Astrocyte (in vitro differentiated cells and primary cell): ENCODE data around the gene MGP. TPM values are rescaled to one million over a fixed set of nuclear protein-coding genes. Genes with fewer than 3 reads are reported as not detected.

Experiments
- DNase-seq: peaks from one replicate; pipeline ENCODE4 v3.0.0-alpha.2; 2010; ENCODE audit warnings: low read depth
- FAIRE-seq: peaks from 2 replicates; lab custom pipeline; 2011; peaks lifted over from hg19 to GRCh38; lab: Jason Lieb, UNC
- H2AFZ ChIP-seq: 2 replicates; pipeline ENCODE4 v1.6.0; 2012; ENCODE audit warnings: low read depth, low read length, inconsistent platforms
- H3K27ac ChIP-seq: 2 replicates; pipeline ENCODE4 v1.5.1; 2011; ENCODE audit warnings: low read depth, low read length, inconsistent platforms
- H3K27me3 ChIP-seq: 2 replicates; pipeline ENCODE4 v1.6.0; 2011; ENCODE audit warnings: low read length, inconsistent platforms; ENCODE audit not compliant: insufficient read depth
- H3K36me3 ChIP-seq: 2 replicates; pipeline ENCODE4 v1.5.1; 2011; ENCODE audit warnings: low read length, inconsistent platforms; ENCODE audit not compliant: insufficient read depth
- H3K4me1 ChIP-seq: 2 replicates; pipeline ENCODE4 v1.5.1; 2011; ENCODE audit warnings: low read length, inconsistent platforms; ENCODE audit not compliant: insufficient read depth
- H3K4me2 ChIP-seq: 2 replicates; pipeline ENCODE4 v1.6.0; 2012; ENCODE audit warnings: low read length, inconsistent platforms
- H3K4me3 ChIP-seq: 2 replicates; pipeline ENCODE4 v1.5.1; 2011; ENCODE audit warnings: low read depth, mild to moderate bottlenecking, low read length, inconsistent platforms; ENCODE audit not compliant: insufficient read depth
- H3K79me2 ChIP-seq: 2 replicates; pipeline ENCODE4 v1.6.0; 2012; ENCODE audit warnings: mild to moderate bottlenecking, low read length, inconsistent platforms; ENCODE audit not compliant: insufficient read depth
- H3K9ac ChIP-seq: 2 replicates; pipeline ENCODE4 v1.6.0; 2012; ENCODE audit warnings: mild to moderate bottlenecking, low read length, inconsistent platforms
- H3K9me3 ChIP-seq: 2 replicates; pipeline ENCODE4 v1.5.1; 2012; ENCODE audit warnings: low read depth, mild to moderate bottlenecking, low read length, inconsistent platforms; ENCODE audit not compliant: insufficient read depth
- H4K20me1 ChIP-seq: 2 replicates; pipeline ENCODE4 v1.6.0; 2012; ENCODE audit warnings: low read length, inconsistent platforms; ENCODE audit not compliant: insufficient read depth
- H3K27ac Mint-ChIP-seq: one replicate; pipeline ENCODE4 v1.8.0; 2021; ENCODE audit warnings: mild to moderate bottlenecking, mixed read lengths; ENCODE audit not compliant: unreplicated experiment
- H3K27me3 Mint-ChIP-seq: one replicate; pipeline ENCODE4 v1.8.0; 2021; ENCODE audit warnings: low read depth, mixed read lengths; ENCODE audit not compliant: unreplicated experiment
- H3K36me3 Mint-ChIP-seq: one replicate; pipeline ENCODE4 v1.8.0; 2021; ENCODE audit warnings: low read depth, mixed read lengths; ENCODE audit not compliant: unreplicated experiment
- H3K4me1 Mint-ChIP-seq: one replicate; pipeline ENCODE4 v1.8.0; 2021; ENCODE audit warnings: low read depth, mixed read lengths; ENCODE audit not compliant: unreplicated experiment
- H3K4me3 Mint-ChIP-seq: one replicate; pipeline ENCODE4 v1.8.0; 2021; ENCODE audit warnings: mild to moderate bottlenecking, moderate library complexity, mixed read lengths; ENCODE audit not compliant: unreplicated experiment
- H3K9me3 Mint-ChIP-seq: one replicate; pipeline ENCODE4 v1.8.0; 2021; ENCODE audit warnings: mild to moderate bottlenecking, mixed read lengths; ENCODE audit not compliant: unreplicated experiment
- CTCF ChIP-seq: IDR thresholded peaks from 2 replicates; pipeline ENCODE4 v1.5.1; 2011; ENCODE audit warnings: low read depth, mild to moderate bottlenecking, inconsistent platforms, low read length, moderate library complexity; ENCODE audit not compliant: insufficient read depth
- EZH2 ChIP-seq: IDR thresholded peaks from 2 replicates; pipeline ENCODE4 v1.6.1; 2012; ENCODE audit warnings: mild to moderate bottlenecking, low read length, inconsistent platforms; ENCODE audit not compliant: insufficient read depth
- total RNA-seq: library from RNA; stranded (reverse); gene quantifications from 2 replicates; pipeline ENCODE4 v1.2.1, GENCODE V29; 2021

Gene MGP
- total RNA-seq, 1 donor from 2014 or later, result not detected

- Mint-ChIP-seq H3K36me3 (no peaks in the 10 kb centered on the region), H3K4me1 (peaks cover 4% of the 10 kb centered on the region), H3K4me3 (no peak overlapping the region), H3K27me3 (peaks cover under 1% of the 10 kb centered on the region), H3K27ac (no peak overlapping the region), H3K9me3 (peaks cover 1% of the 10 kb centered on the region)
- no peak overlapping the region for H3K4me3 ChIP-seq
- no peak for FAIRE-seq
- no peak overlapping the region for H3K9ac ChIP-seq
- TF ChIP-seq CTCF (no peak), EZH2 (no peak)
- H4K20me1 ChIP-seq, result no peaks in the 10 kb centered on the region
- H3K27ac ChIP-seq, result no peak overlapping the region
- no peaks in the 10 kb centered on the region for H3K4me1 ChIP-seq
- H2AFZ ChIP-seq, result no peak overlapping the region
- H3K9me3 ChIP-seq, result no peaks in the 10 kb centered on the region
- no peaks in the 10 kb centered on the region for H3K27me3 ChIP-seq
- H3K4me2 ChIP-seq, result no peak overlapping the region
- no peaks in the 10 kb centered on the region for H3K36me3 ChIP-seq
- H3K79me2 ChIP-seq, result no peaks in the 10 kb centered on the region
- no peak for DNase-seq
Measured at GRCh38 chr12:14890701-14891100, 5.0 kb upstream of the MGP start.

- Histone ChIP-seq H2AFZ (no peak overlapping the region), H3K27me3 (no peaks in the 10 kb centered on the region), H3K4me3 (no peak overlapping the region), H3K4me1 (peaks cover 4% of the 10 kb centered on the region), H3K79me2 (no peaks in the 10 kb centered on the region), H3K36me3 (no peaks in the 10 kb centered on the region), H3K4me2 (peak overlapping the region; percentile 53), H3K9ac (no peak overlapping the region), H3K27ac (no peak overlapping the region), H4K20me1 (no peaks in the 10 kb centered on the region), H3K9me3 (no peaks in the 10 kb centered on the region)
- DNase-seq (no peak), FAIRE-seq (no peak)
- Mint-ChIP-seq H3K9me3 (peaks cover 1% of the 10 kb centered on the region), H3K4me3 (no peak overlapping the region), H3K27ac (no peak overlapping the region), H3K4me1 (peaks cover 7% of the 10 kb centered on the region), H3K36me3 (no peaks in the 10 kb centered on the region), H3K27me3 (peaks cover 2% of the 10 kb centered on the region)
- TF ChIP-seq EZH2 (no peak), CTCF (no peak)
Measured at GRCh38 chr12:14886271-14886670, 617 bp upstream of the MGP start.

- no peaks in the 10 kb centered on the region for H3K27me3 ChIP-seq
- no peak overlapping the region for H3K27ac ChIP-seq
- peak overlapping the region; percentile 8 for H2AFZ ChIP-seq
- H4K20me1 ChIP-seq, result no peaks in the 10 kb centered on the region
- peak overlapping the region; percentile 47 for H3K9ac ChIP-seq
- H3K4me2 ChIP-seq, result peak overlapping the region; percentile 69
- Mint-ChIP-seq H3K4me3 (no peak overlapping the region), H3K4me1 (peaks cover 7% of the 10 kb centered on the region), H3K27me3 (peaks cover 2% of the 10 kb centered on the region), H3K9me3 (peaks cover 1% of the 10 kb centered on the region), H3K36me3 (no peaks in the 10 kb centered on the region), H3K27ac (peak overlapping the region; percentile 30)
- TF ChIP-seq CTCF, result no peak
- no peak for TF ChIP-seq EZH2
- peak overlapping the region; percentile 31 for H3K4me3 ChIP-seq
- no peaks in the 10 kb centered on the region for H3K79me2 ChIP-seq
- FAIRE-seq (peak; percentile 39), DNase-seq (peak; percentile 86)
- no peaks in the 10 kb centered on the region for H3K36me3 ChIP-seq
- H3K4me1 ChIP-seq, result peaks cover 4% of the 10 kb centered on the region
- H3K9me3 ChIP-seq, result no peaks in the 10 kb centered on the region
Measured at GRCh38 chr12:14884458-14884878, 1.2 kb downstream of the MGP start.
